Measurements from ENCODE around the gene GAPVD1. TPM values are rescaled to one million over a fixed set of nuclear protein-coding genes. Genes with fewer than 3 reads are reported as not detected.
"Not testable (repeated sequence)": the region's sequence is repeated elsewhere in the genome, so short reads cannot be mapped to it uniquely, and the experiment has no call there.

GAPVD1 gene
- total RNA-seq, 1 donor from 2014 or later: 44.0 TPM

- no peaks in the 10 kb centered on the region for H3K27me3 ChIP-seq (ENCODE audit: control insufficient read depth, insufficient read depth, low read length)
- no peak for FAIRE-seq
- no peak for DNase-seq (ENCODE audit: low read depth)
- H3K36me3 ChIP-seq (ENCODE audit: control insufficient read depth, insufficient read depth, low read length): peaks cover 8% of the 10 kb centered on the region
- H3K4me3 ChIP-seq (ENCODE audit: low read depth, low read length): no peak overlapping the region
- TF ChIP-seq CTCF (IDR thresholded peaks at IDR 0.05; ENCODE audit: insufficient read depth, low read length, severe bottlenecking): no peak
Measured at GRCh38 chr9:125312411-125312810, 50.8 kb downstream of the GAPVD1 start.

- not testable (repeated sequence) for DNase-seq (ENCODE audit: low read depth); H3K36me3 ChIP-seq (ENCODE audit: control insufficient read depth, insufficient read depth, low read length); H3K4me3 ChIP-seq (ENCODE audit: low read depth, low read length); FAIRE-seq; H3K27me3 ChIP-seq (ENCODE audit: control insufficient read depth, insufficient read depth, low read length)
Measured at GRCh38 chr9:125316359-125316758, 54.7 kb downstream of the GAPVD1 start.

- FAIRE-seq (no peak), DNase-seq (ENCODE audit: low read depth) (no peak)
- peaks cover 7% of the 10 kb centered on the region for H3K36me3 ChIP-seq (ENCODE audit: control insufficient read depth, insufficient read depth, low read length)
- TF ChIP-seq CTCF (IDR thresholded peaks at IDR 0.05; ENCODE audit: insufficient read depth, low read length, severe bottlenecking): no peak
- H3K4me3 ChIP-seq (ENCODE audit: low read depth, low read length): no peak overlapping the region
- H3K27me3 ChIP-seq (ENCODE audit: control insufficient read depth, insufficient read depth, low read length): no peaks in the 10 kb centered on the region
Measured at GRCh38 chr9:125317704-125318103, 56.1 kb downstream of the GAPVD1 start.

GRCh38 chr9:125321496-125321895 lies 59.9 kb downstream of the GAPVD1 start:
- DNase-seq (ENCODE audit: low read depth): no peak
- Histone ChIP-seq H3K27me3 (ENCODE audit: control insufficient read depth, insufficient read depth, low read length) (no peaks in the 10 kb centered on the region), H3K4me3 (ENCODE audit: low read depth, low read length) (no peak overlapping the region), H3K36me3 (ENCODE audit: control insufficient read depth, insufficient read depth, low read length) (peaks cover 2% of the 10 kb centered on the region)
- FAIRE-seq: no peak
- TF ChIP-seq CTCF (IDR thresholded peaks at IDR 0.05; ENCODE audit: insufficient read depth, low read length, severe bottlenecking): no peak

- H3K36me3 ChIP-seq (ENCODE audit: control insufficient read depth, insufficient read depth, low read length): peaks cover 2% of the 10 kb centered on the region
- no peak for FAIRE-seq
- no peak for TF ChIP-seq CTCF (IDR thresholded peaks at IDR 0.05; ENCODE audit: insufficient read depth, low read length, severe bottlenecking)
- DNase-seq (ENCODE audit: low read depth): no peak
- no peaks in the 10 kb centered on the region for H3K27me3 ChIP-seq (ENCODE audit: control insufficient read depth, insufficient read depth, low read length)
- no peak overlapping the region for H3K4me3 ChIP-seq (ENCODE audit: low read depth, low read length)
Measured at GRCh38 chr9:125323615-125324014, 62.0 kb downstream of the GAPVD1 start.

GRCh38 chr9:125325826-125326225 lies 64.2 kb downstream of the GAPVD1 start:
- Histone ChIP-seq H3K36me3 (ENCODE audit: control insufficient read depth, insufficient read depth, low read length) (no peaks in the 10 kb centered on the region), H3K4me3 (ENCODE audit: low read depth, low read length) (no peak overlapping the region), H3K27me3 (ENCODE audit: control insufficient read depth, insufficient read depth, low read length) (no peaks in the 10 kb centered on the region)
- DNase-seq (ENCODE audit: low read depth) (peak; percentile 91), FAIRE-seq (no peak)
- no peak for TF ChIP-seq CTCF (IDR thresholded peaks at IDR 0.05; ENCODE audit: insufficient read depth, low read length, severe bottlenecking)
